HuH-7.5 (cell line): Measurements from ENCODE around the gene NHERF1.

Experiments used
- DNase-seq: peaks from one replicate; pipeline ENCODE4 v3.0.0; 2011; ENCODE audit warnings: low spot score

The NHERF1 gene

GRCh38 chr17:74768069-74768762 is 19.8 kb downstream of the NHERF1 start:
- no peak for DNase-seq

DNA sequence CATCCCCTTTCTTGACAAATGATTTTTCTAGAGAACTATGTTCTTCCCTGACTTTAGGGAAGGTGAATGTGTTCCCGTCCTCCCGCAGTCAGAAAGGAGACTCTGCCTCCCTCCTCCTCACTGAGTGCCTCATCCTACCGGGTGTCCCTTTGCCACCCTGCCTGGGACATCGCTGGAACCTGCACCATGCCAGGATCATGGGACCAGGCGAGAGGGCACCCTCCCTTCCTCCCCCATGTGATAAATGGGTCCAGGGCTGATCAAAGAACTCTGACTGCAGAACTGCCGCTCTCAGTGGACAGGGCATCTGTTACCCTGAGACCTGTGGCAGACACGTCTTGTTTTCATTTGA is 20.3 kb downstream of the NHERF1 start:
- DNase-seq, result no peak

GRCh38 chr17:74769266-74769855 is 20.9 kb downstream of the NHERF1 start:
- no peak for DNase-seq

DNA sequence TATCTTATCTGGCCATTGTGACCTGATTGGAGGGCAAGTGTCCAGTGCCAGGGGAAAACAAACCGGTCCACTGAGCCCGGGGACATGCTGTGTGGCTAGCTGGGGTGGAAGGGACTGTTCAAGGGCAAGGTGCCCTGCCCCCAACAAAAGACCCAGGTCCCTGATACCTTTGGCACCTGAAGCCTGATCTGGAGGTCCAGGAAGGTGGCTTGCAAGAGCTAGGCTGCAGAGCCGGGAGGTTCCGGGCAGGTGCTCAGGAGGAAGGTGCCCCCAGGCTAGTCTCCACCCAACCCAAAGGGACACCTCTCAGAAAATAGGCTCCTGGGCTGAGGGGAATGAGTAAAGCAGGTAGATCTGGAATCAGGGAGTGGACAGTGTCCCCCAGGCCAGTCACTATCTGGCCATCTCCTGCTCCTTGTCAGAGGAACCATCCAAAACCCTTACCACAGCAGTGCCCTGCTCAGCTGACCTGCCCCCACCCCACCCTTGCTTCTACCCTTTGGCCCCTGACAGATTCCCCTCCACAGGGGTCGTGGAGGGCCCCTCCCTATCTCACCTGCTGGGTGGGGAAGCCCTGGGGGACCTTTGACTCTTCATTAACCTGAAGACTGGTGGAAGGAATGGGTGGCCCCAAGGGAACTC is 21.5 kb downstream of the NHERF1 start:
- no peak for DNase-seq

GRCh38 chr17:74770498-74771318 is 22.3 kb downstream of the NHERF1 start:
- peak; percentile 84 for DNase-seq

- DNase-seq, result no peak
These were observed 23.0 kb downstream of the NHERF1 start for GRCh38 chr17:74771319-74771914.

DNA sequence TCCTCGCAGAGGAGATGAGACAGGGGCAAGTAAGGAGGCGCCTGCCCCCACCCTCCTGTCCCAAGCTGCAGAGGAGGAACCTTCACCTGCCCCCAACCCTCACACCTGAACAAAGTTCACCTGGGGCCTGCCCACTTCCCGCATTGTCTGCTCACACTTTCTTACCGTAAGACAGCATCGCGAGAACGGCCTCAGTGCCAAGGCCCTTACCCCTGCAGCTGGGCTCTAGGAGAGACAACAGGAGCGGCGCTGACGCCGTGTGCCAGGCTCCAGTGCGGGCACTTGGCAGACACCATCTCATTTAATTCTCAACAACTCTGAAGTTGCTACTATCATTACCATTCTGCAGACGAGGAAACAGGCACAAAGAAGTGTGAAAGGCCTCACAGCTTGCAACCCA is 23.6 kb downstream of the NHERF1 start:
- DNase-seq, result no peak

DNA sequence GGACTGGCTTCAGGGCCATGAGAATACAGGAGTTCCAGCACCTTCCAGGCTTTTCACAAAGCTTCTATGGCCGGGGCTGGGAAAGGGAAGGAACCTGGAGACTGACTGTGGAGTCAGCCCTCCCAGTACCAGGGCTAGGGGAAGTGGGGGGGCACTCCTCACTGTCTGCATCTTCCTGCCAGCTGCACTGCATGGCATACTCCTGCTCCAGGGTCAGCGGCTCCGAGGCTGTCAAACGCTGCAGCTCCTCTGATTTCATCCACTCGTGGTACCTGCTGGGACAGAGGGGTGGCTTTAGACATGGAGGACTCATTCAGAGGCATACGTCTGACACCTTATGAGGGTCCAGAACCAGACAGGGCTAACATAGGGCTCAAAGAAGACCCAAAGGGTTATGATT is 25.0 kb downstream of the NHERF1 start:
- no peak for DNase-seq

- no peak for DNase-seq
These were observed 25.5 kb downstream of the NHERF1 start for GRCh38 chr17:74773871-74774286.

DNA sequence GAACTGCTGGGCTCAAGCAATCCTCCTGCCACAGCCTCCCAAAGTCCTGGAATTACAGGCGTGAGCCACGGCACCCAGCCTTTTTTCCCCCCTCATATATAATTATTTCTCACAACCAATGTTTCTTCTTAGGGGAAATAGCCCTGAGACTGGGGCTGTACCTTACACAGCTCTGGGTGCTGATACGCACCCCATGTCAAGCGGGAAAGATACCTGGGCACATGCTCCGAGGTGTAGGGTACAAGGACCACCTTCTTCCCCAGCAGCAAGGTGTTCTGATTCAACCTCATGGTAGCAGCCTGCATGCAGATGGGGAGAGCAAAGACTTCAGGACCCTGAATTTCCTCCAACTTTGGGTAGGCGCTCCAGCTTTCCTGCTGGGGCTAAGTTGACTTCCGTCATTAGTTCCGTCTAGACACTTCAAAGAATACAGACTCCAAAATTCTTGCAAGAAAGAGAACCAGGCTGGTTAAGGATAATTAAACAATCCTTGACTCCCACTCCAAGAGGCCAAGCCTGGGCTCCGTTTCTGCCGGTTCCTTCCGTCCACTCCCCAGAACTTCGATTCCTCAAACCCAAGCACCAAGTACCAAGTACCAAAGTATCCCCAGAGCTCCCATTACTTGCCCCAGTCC is 27.1 kb downstream of the NHERF1 start:
- DNase-seq, result no peak

DNA sequence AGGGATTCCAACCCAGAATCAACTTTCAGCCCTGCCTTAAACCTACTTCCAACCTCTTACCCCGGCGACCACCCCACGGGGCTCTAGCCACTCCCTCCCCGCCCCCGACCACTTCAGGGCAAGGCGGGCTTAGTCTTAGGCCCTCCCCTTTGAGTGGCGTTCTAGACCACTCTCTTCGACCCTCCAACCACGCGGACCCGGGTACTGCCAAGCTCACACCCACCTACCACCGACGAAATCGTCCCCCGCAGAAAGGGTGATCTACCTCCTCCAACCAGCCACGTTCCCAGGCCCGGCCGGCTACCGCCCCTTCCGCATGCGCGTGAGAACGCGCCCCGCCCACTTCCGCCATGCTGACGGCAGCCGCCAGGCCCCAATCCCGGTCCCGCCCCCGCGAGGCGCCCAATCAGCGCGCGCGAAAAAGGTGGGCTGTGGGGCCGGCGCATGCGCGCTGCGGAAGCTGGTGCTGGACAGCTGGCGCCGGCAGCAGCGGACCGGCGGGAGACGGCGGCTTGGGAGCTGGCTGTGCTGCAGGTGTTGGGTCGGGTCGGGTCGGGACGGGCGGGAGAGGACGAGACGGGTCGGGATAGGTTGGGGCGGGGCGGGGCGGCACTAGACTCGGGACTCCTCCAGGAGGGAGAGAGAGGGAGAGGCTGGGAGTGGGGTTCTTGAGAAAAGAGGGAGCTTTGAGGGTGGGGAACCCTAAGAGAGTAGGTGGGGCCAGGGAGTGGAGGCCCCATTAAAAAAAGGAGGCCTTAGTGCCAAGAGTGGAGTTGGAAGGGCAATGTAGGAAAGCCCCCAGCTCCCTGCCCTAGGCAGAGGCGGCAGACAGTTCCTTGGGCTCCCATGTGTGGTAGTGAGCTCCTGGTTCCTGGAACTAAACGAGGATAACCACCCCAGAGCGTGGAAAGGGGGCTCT is 27.9 kb downstream of the NHERF1 start, which contains the start of gene NAT9:
Gene NAT9 (minus strand): TSS at position 302 of the 919 bp plus-strand sequence. CDS start 647 bp downstream, outside the sequence.
- peak; percentile 95 for DNase-seq

DNA sequence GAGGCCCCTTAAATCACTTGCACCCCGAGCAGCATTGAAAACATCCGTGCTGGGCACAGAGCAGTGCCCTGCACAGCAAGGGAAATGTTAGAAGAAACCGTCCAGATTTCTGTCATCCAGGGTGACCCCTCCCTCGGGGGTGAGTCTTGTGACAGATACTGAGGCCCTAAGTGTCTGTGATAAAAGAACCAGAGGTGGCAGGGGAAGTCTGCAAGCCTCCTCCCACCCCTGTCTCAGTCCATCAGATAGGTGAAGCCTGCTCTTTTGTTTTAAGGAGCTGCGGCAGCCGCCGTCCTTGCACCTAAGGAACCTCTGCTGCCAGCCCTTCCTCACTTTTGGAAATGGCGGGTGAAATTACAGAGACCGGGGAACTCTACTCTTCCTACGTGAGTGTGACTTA is 28.6 kb downstream of the NHERF1 start:
- no peak for DNase-seq

- no peak for DNase-seq
These were observed 29.6 kb downstream of the NHERF1 start for GRCh38 chr17:74777901-74778515.

DNA sequence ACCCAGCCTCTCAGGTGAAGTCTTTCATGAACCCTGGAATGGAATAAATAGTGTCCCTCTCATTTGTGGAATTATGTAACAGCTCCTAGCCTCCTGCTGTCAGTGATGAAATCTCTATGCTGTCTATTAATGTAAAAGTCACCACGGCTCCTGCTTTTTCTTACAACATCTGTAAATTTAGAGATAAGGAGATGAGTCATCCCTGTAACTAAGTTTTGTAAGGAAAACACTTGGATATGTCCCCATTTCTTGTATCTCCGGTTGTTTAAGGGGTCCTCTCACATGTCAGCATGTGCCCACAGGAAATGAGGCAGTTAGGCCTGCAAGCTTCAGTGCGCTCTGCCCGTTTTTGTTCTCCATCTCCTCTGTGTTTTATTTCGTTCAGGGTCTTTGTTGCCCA is 30.5 kb downstream of the NHERF1 start:
- no peak for DNase-seq

DNA sequence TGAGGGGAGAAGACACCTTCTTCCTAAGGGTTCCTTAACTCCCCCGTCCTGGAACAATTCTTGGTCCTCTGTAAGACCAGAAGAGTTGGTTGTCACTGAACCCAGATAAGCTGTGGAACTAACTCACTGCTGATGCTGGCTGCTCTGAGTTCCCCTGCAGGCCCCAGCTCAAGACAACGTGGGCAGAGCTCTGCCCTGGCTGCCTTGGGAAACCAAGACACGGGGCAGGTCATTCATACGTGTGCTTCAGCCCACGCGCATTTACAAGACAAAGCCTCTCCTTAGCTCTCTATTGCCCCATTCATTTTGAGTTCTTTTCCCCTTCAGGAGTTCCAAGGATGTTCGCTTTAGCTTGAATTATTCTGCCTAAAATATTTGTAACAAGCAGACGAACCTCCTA is 31.1 kb downstream of the NHERF1 start:
- DNase-seq, result no peak

DNA sequence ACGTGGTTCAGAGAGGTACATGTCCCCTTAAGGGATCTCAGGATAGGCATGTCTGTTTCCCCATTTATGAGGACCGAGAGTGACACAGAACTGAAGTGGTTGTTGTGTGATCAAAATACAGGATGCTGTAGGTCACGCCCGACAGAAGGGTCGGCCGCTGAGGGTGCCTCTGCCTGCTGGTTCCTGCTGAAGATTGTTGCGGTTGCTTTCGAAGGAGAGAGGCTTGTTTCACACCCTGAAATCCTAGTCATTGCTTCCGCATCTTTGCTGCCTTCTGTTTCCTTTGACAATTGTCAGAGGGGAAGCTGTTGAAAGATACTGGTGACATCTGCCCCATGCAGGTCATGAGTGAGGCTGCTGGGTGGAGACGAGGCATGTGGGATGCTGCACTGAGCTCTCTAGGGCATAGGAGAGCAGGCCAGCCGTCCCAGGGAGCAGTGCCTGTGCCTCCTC is 31.5 kb downstream of the NHERF1 start:
- DNase-seq, result no peak

- DNase-seq, result peak; percentile 75
These were observed 32.2 kb downstream of the NHERF1 start for GRCh38 chr17:74780443-74781238.

DNA sequence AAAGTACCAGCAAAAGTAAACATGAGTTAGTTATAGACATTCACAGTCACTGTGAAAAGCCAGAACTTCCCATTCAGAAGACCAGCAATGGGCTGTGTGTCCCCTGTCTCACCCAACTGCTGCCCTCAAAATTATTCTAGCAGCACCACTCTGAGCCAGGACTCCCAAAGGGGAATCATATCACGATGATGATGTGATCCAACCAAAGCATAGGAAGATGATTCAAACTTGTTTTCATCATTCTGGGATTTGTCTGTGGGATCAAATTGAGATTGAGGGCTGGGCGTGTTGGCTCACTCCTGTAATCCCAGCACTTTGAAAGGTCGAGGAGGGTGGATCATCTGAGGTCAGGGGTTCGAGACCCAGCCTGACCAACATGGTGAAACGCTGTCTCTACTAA is 34.1 kb downstream of the NHERF1 start:
- no peak for DNase-seq

- DNase-seq, result no peak
These were observed 35.8 kb downstream of the NHERF1 start for GRCh38 chr17:74784125-74784810.
